Measurements from ENCODE around the gene ZHX3. TPM values are rescaled to one million over a fixed set of nuclear protein-coding genes. Genes with fewer than 3 reads are reported as not detected.

ZHX3 gene
- total and polyA plus RNA-seq, 2 donors from 2014 or later: 24.7 to 153 TPM

GRCh38 chr20:41204304-41205265 lies 112.9 kb downstream of the ZHX3 start:
- TF ChIP-seq, protein P1, sequence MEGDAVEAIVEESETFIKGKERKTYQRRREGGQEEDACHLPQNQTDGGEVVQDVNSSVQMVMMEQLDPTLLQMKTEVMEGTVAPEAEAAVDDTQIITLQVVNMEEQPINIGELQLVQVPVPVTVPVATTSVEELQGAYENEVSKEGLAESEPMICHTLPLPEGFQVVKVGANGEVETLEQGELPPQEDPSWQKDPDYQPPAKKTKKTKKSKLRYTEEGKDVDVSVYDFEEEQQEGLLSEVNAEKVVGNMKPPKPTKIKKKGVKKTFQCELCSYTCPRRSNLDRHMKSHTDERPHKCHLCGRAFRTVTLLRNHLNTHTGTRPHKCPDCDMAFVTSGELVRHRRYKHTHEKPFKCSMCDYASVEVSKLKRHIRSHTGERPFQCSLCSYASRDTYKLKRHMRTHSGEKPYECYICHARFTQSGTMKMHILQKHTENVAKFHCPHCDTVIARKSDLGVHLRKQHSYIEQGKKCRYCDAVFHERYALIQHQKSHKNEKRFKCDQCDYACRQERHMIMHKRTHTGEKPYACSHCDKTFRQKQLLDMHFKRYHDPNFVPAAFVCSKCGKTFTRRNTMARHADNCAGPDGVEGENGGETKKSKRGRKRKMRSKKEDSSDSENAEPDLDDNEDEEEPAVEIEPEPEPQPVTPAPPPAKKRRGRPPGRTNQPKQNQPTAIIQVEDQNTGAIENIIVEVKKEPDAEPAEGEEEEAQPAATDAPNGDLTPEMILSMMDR (IDR thresholded peaks at IDR 0.05; ENCODE audit: borderline replicate concordance, extremely low read depth, insufficient read depth): no peak
- no peaks in the 10 kb centered on the region for H3K9me3 ChIP-seq (ENCODE audit: control insufficient read depth in 2 of 3, insufficient read depth in 1 of 3, low read length in 3 of 3)
- no peak for FAIRE-seq
- H3K36me3 ChIP-seq (ENCODE audit: control insufficient read depth in 2 of 3, insufficient read depth in 3 of 3, low read length in 3 of 3): peaks cover 0 to 28% (median 16%) of the 10 kb centered on the region in 3 donors
- no peak overlapping the region for H3K27ac ChIP-seq (ENCODE audit: low read depth in 2 of 2, low read length in 2 of 2)
- H3K27me3 ChIP-seq (ENCODE audit: control insufficient read depth, insufficient read depth, low read length): no peaks in the 10 kb centered on the region
- H3K9ac ChIP-seq (ENCODE audit: low read length in 3 of 3): no peak overlapping the region
- no peaks in the 10 kb centered on the region for H3K4me1 ChIP-seq (ENCODE audit: control insufficient read depth in 2 of 3, insufficient read depth in 2 of 3, low read depth in 1 of 3, low read length in 3 of 3)
- intact Hi-C loops (cut with DNase I): no loop called here
- H3K4me3 ChIP-seq (ENCODE audit: low read length in 3 of 3): no peak overlapping the region
- no peak for DNase-seq

DNA sequence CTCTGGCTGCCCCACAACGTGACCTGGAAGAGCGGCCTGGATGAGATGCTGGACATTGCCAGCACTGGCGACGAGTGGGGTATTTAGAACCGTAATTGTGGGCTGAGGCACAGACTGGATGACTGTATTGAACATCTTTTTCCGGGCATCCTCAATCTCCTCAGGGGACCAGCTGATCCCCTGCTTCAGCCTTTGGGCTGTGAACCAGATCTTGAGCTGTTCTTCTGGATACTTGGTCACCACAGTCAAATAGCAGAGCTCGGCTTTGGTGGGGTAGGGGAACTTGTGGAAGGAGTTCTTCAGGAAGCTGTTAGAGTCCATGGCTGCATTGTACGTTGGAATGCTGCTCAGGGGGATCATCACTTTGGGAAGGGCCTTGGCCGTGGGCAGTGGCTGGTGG lies 113.9 kb downstream of the ZHX3 start:
- TF ChIP-seq, protein P1 (IDR thresholded peaks at IDR 0.05; ENCODE audit: borderline replicate concordance, extremely low read depth, insufficient read depth): no peak
- Histone ChIP-seq H3K4me3 (ENCODE audit: low read length in 3 of 3) (no peak overlapping the region), H3K36me3 (ENCODE audit: control insufficient read depth in 2 of 3, insufficient read depth in 3 of 3, low read length in 3 of 3) (peaks cover 0 to 28% (median 16%) of the 10 kb centered on the region in 3 donors), H3K27ac (ENCODE audit: low read depth in 2 of 2, low read length in 2 of 2) (no peak overlapping the region), H3K4me1 (ENCODE audit: control insufficient read depth in 2 of 3, insufficient read depth in 2 of 3, low read depth in 1 of 3, low read length in 3 of 3) (no peaks in the 10 kb centered on the region), H3K9ac (ENCODE audit: low read length in 3 of 3) (no peak overlapping the region), H3K9me3 (ENCODE audit: control insufficient read depth in 2 of 3, insufficient read depth in 1 of 3, low read length in 3 of 3) (peaks cover 0 to 4% (median 2%) of the 10 kb centered on the region in 3 donors), H3K27me3 (ENCODE audit: control insufficient read depth, insufficient read depth, low read length) (no peaks in the 10 kb centered on the region)
- no peak for DNase-seq
- intact Hi-C loops (cut with DNase I): no loop called here
- FAIRE-seq: no peak

- peaks cover 0 to 8% (median 2%) of the 10 kb centered on the region in 3 donors for H3K9me3 ChIP-seq (ENCODE audit: control insufficient read depth in 2 of 3, insufficient read depth in 1 of 3, low read length in 3 of 3)
- H3K4me1 ChIP-seq (ENCODE audit: control insufficient read depth in 2 of 3, insufficient read depth in 2 of 3, low read depth in 1 of 3, low read length in 3 of 3): no peaks in the 10 kb centered on the region
- H3K27ac ChIP-seq (ENCODE audit: low read depth in 2 of 2, low read length in 2 of 2): no peak overlapping the region
- no peaks in the 10 kb centered on the region for H3K27me3 ChIP-seq (ENCODE audit: control insufficient read depth, insufficient read depth, low read length)
- FAIRE-seq (no peak), DNase-seq (no peak)
- intact Hi-C loops (cut with DNase I): no loop called here
- H3K36me3 ChIP-seq (ENCODE audit: control insufficient read depth in 2 of 3, insufficient read depth in 3 of 3, low read length in 3 of 3): peaks cover 0 to 28% (median 16%) of the 10 kb centered on the region in 3 donors
- H3K9ac ChIP-seq (ENCODE audit: low read length in 3 of 3): no peak overlapping the region
- TF ChIP-seq, protein P1 (IDR thresholded peaks at IDR 0.05; ENCODE audit: borderline replicate concordance, extremely low read depth, insufficient read depth): no peak
- H3K4me3 ChIP-seq (ENCODE audit: low read length in 3 of 3): no peak overlapping the region
Measured at GRCh38 chr20:41202426-41202825, 115.1 kb downstream of the ZHX3 start.

All from kidney (tissue), 14 donors.